ENCODE measurements around the gene TACC3.

Gene TACC3

DNA sequence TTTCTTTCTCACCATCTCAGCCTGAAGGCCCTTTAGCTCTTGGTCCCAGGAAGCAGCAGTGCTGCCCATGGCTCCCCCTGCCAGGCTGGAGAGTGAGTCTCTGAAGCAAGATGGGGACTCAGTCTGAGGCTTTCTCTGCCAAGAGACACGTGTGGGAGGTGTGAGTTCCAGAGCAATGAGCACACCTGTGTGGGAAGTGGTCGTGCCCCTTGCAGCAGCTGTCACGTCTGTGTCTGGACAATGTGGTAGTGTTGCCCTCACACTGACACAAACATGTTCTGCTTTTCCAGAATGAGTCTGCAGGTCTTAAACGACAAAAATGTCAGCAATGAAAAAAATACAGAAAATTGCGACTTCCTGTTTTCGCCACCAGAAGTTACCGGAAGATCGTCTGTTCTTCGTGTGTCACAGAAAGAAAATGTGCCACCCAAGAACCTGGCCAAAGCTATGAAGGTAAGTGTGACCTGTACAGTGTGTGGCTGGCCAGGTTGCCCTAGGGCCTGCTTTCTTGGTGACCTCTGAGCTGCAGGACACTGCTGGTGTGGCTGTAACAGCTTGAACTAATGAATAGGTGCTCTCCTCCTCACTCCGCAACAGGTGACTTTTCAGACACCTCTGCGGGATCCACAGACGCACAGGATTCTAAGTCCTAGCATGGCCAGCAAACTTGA, 1.9 kb downstream of the TACC3 start:
- DNase-seq (ENCODE audit: low read depth), result peak; percentile 31

DNA sequence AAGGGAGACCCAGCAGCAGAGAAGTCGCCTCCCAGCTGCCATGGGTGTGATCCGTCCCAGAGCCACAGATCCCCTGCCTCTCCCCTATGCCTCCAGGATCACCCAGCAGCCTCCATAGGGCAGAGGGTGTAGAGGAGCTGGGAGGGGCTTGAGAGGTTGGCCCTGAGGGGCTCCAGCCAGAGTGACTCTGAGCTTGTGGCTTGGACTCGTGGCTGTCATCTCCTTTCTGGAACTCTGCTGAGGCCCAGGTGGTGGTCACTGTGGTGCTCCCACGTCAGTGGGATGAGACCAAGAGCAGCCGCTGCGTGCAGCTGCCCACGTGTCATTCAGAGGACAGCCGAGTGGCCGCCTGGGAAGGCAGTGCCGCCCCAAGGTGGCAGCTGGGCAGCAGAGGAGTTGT, 4.2 kb downstream of the TACC3 start:
- no peak for DNase-seq (ENCODE audit: low read depth)

GRCh38 chr4:1726146-1726934, 5.0 kb downstream of the TACC3 start:
- peak; percentile 82 for DNase-seq (ENCODE audit: low read depth)

DNA sequence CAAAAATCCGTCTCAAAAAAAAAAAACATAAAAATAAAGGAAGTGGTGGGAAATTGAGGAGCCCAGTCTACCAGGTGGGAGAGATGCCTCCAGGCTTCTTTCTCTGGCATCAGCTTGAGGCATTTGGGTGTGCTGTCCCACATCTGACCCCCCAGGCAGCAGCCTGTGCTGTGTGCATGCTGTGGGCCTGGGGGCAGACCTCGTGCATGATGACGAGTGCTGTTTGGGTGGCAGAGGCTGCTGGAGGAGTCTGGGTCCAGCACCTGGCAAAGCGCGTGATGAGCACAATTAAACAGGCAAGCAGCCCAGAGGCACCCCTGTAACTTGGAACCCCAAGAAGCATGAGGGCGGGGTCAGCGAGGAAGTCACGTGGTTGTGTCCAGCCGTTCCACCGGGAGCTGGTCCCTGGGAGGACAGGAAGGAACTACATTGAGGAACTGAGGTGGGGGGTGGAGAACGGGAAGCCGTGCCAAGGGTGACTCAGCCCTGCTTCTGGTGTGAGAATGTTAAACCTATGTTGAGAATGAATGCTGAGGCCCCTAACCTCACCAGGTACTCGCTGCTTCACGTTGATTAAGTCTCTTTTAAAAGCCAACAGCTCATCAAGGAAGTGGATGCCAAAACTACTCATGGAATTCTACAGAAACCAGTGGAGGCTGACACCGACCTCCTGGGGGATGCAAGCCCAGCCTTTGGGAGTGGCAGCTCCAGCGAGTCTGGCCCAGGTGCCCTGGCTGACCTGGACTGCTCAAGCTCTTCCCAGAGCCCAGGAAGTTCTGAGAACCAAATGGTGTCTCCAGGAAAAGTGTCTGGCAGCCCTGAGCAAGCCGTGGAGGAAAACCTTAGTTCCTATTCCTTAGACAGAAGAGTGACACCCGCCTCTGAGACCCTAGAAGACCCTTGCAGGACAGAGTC, 6.1 kb downstream of the TACC3 start:
- DNase-seq (ENCODE audit: low read depth), result no peak

DNA sequence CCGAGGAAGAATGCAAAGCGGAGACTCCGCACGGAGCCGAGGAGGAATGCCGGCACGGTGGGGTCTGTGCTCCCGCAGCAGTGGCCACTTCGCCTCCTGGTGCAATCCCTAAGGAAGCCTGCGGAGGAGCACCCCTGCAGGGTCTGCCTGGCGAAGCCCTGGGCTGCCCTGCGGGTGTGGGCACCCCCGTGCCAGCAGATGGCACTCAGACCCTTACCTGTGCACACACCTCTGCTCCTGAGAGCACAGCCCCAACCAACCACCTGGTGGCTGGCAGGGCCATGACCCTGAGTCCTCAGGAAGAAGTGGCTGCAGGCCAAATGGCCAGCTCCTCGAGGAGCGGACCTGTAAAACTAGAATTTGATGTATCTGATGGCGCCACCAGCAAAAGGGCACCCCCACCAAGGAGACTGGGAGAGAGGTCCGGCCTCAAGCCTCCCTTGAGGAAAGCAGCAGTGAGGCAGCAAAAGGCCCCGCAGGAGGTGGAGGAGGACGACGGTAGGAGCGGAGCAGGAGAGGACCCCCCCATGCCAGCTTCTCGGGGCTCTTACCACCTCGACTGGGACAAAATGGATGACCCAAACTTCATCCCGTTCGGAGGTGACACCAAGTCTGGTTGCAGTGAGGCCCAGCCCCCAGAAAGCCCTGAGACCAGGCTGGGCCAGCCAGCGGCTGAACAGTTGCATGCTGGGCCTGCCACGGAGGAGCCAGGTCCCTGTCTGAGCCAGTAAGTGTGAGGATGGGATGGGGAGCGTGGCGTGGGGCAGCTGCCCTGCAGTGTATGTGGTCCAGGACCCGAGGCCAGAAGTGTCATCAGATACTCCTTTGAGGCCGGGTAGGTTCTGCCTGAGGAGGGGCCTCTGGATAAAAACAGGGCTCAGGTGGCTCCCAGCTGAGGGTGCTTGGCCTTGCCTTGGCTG, 7.0 kb downstream of the TACC3 start:
- no peak for DNase-seq (ENCODE audit: low read depth)

DNA sequence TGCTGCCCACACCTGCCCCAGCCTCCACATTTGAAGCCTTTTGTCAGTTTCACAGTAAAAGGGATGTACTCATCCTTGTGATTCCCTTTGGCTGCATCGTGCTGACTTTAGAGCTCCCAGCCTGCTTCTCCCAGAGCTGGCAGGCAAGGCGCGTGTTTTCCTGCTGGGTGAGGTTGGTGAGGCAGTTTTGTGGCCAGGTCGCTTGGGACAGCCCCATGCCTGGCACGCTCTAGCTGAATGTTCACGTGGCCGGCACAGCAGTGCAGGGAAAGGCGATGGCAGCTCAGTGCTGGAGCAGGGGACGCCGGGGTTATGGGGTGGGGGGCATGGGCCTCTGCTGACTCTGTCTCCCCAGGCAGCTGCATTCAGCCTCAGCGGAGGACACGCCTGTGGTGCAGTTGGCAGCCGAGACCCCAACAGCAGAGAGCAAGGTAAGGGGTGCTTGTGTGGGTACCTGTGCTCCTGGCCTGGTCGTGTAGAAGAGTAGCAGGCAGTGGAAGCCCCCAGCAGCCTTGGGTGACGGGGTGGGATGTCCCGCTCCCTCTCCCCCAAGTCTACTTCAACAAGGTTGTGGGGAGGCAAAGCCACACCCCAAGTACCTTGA, 9.3 kb downstream of the TACC3 start:
- DNase-seq (ENCODE audit: low read depth), result no peak

GRCh38 chr4:1731180-1731579, 9.9 kb downstream of the TACC3 start:
- no peak for DNase-seq (ENCODE audit: low read depth)

- DNase-seq (ENCODE audit: low read depth), result no peak
Observed at GRCh38 chr4:1732911-1733310, 11.6 kb downstream of the TACC3 start.

- DNase-seq (ENCODE audit: low read depth), result no peak
Observed at GRCh38 chr4:1735215-1735614, 13.9 kb downstream of the TACC3 start.

DNA sequence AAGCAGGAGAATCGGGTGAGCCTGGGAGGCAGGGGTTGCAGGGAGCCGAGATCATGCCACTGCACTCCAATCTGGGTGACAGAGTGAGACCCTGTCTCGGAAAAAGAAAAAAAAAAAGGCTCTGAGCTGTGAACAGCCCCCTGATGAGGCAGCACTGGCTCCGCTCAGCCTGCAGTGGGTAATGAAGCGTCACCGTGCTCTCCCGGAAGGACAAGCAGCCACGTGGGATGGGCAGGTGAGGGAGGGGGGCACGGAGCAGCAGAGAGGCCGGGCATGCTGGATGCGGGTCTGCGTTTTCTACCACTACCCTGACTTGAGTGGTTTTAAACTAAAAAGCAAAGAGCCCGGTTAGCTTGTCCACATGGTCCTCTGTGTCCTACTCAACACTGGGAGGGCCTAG, 15.5 kb downstream of the TACC3 start:
- DNase-seq (ENCODE audit: low read depth), result no peak

- DNase-seq (ENCODE audit: low read depth), result no peak
Observed at GRCh38 chr4:1737666-1738065, 16.3 kb downstream of the TACC3 start.

- no peak for DNase-seq (ENCODE audit: low read depth)
Observed at GRCh38 chr4:1738410-1738809, 17.1 kb downstream of the TACC3 start.

GRCh38 chr4:1739358-1739757, 18.0 kb downstream of the TACC3 start:
- no peak for DNase-seq (ENCODE audit: low read depth)

DNA sequence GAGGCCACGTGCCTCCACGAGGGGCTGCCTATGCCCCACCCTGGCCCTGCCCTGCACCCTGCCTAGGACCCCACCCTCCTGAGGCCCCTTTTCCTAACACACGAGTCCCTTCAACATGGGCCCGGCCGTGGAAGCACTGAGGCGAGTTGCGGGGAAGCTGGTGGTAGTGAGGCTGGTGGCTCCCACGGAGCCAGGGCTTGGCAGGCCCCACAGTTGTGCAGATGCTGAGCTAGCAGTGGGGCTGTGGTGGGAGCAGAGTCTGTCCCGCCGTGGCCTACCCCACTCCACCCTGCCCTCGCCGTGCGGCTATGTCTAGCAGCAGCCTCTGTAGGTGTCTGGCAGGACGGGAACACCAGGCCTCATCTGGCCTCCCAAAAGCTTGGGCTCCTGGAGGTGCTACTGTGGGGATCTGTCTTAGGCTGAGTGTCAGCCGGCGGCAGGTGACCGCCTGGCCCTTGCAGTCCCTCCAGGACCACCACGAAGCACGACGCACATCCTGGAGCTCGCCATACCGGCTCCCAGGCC, 18.8 kb downstream of the TACC3 start:
- no peak for DNase-seq (ENCODE audit: low read depth)

DNA sequence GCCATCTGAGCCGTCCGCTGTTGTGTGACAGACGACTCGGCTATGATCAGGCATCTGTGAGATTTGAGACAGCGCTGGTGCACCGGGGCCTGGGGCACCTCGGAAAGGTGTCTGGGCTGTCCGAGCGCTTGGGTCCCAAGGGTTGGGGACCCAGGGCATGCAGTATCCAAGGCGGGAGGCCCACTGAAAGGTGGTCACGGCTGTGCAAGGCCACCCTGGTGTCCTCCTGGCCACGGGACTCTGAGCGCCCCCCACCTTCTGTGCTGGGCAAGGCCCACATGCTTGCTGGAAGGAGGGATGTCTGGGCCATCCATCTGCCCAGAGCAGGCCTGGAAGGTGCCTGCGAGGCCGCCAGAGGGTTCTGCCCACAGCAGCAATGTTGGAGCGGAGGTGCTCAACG, 19.9 kb downstream of the TACC3 start:
- no peak for DNase-seq (ENCODE audit: low read depth)

GRCh38 chr4:1743551-1743950, 22.2 kb downstream of the TACC3 start:
- DNase-seq (ENCODE audit: low read depth), result no peak

GRCh38 chr4:1743975-1744374, 22.7 kb downstream of the TACC3 start:
- no peak for DNase-seq (ENCODE audit: low read depth)

GRCh38 chr4:1744552-1744951, 23.2 kb downstream of the TACC3 start:
- DNase-seq (ENCODE audit: low read depth), result no peak

DNA sequence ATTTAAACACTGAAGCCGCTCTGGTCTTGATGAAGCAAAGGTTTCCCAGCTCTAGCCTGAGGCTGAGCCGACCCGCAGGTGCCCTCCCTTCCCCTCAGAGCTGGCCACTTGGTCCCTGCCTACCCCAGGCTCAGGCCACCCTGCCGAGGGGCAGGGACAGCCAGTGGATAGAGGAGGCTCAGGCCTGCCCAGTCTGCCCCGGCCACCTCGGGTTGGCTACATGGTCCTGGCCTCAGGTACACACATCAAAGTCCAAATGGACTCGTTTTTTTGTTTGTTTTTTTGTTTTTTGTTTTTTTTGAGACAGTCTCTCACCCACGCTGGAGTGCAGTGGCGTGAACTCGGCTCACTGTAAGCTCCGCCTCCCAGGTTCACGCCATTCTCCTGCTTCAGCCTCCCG, 23.8 kb downstream of the TACC3 start:
- no peak for DNase-seq (ENCODE audit: low read depth)

- DNase-seq (ENCODE audit: low read depth), result no peak
Observed at GRCh38 chr4:1745697-1746096, 24.4 kb downstream of the TACC3 start.

DNA sequence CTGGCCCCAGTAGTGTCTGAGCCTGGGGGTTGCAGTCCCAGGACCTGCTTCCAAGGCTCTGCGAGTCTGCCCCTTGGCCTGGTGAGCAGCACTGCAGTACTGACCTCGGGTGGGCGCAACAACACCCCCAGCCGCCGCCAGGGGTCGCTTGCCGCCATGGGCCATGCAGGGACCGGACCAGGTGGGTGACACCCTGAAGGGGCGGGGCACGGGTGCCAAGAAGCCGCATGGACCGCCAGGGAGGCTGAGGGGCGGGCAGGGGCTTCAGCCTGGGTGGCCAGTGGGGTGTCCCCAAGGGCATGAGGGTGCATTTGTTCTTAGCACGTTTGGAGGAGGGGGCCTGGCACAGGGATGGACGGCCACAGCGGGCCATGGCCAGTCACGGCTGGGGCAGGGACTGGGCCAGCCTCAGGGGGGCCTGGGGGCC, 25.0 kb downstream of the TACC3 start:
- peak; percentile 68 for DNase-seq (ENCODE audit: low read depth)

All from stimulated activated CD4-positive, alpha-beta T cell treated with anti-CD3 and anti-CD28 coated beads, Interleukin-2, amount 100 ng/mL, for 4 hours (primary cell).